CD4-positive, alpha-beta T cell treated with Interleukin-15 for 4 hours (primary cell): ENCODE measurements around the gene SLC9A2.

Experiments
- DNase-seq: peaks from one replicate; pipeline ENCODE4 v3.0.0-alpha.2; 2020; ENCODE audit warnings: low spot score

Gene SLC9A2

DNA sequence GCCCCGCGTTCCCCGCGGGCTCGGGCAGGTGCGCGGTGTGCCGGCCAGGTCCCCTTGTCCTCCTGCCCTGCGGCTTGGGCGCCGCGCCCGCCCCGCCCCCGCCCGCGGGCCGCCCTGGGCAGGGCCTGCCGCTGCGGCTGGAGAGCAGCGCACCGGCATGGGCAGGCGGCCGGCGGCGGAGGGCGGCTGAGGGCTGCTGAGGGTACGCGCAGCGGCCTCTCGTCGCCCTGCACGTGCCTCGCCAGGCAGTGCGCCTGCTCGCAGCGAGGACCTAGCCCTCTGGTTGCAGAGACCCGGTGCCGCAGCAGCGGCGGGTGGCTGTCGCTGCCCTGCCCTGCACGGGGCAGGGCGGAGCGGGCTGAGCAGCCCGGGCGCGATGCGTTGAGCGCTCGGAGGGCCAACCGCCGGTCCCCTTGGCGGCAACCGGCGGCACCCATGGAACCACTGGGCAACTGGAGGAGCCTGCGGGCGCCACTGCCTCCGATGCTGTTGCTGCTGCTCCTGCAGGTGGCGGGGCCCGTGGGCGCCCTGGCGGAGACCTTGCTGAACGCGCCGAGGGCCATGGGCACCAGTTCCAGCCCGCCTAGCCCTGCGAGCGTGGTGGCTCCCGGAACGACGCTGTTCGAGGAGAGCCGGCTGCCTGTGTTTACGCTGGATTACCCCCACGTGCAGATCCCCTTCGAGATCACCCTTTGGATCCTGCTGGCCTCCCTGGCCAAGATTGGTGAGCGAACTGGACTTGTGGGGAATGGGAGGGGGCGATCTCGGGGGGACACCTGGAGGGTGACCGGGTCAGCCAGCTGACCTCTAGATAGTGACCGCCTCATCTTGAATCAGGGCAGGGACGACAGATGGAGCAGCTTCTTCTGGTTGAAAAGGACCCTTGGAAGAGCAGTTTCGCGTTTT is at the start of gene SLC9A2:
Gene SLC9A2 (plus strand): TSS at position 140 of the 906 bp plus-strand sequence. CDS start 296 bp downstream, at position 436.
- no peak for DNase-seq

DNA sequence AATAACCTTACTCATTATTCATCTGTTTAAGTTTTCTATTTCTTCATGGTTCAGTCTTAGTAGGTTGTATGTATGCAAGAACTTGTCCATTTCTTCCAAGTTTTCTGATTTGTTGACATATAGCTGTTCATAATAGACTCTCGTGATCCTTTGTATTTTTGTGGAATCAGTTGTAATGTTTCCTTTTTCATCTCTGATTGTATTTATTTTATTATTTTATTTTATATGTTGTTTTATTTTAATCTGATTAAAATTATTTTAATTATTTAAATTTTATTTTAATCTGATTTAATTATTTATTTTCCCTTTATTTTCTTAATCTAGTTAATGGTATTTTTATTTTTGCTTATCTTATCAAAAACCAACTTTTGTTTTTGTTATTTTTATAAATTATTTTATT is 43.5 kb upstream of the SLC9A2 start:
- DNase-seq, result no peak

GRCh38 chr2:102578376-102578775 is 41.0 kb upstream of the SLC9A2 start:
- no peak for DNase-seq

GRCh38 chr2:102581911-102582310 is 37.4 kb upstream of the SLC9A2 start:
- DNase-seq, result no peak

- DNase-seq, result no peak
Measured at GRCh38 chr2:102582845-102583244, 36.5 kb upstream of the SLC9A2 start.

GRCh38 chr2:102585847-102586404 is 33.4 kb upstream of the SLC9A2 start:
- no peak for DNase-seq

GRCh38 chr2:102588213-102588939 is 31.0 kb upstream of the SLC9A2 start:
- DNase-seq, result no peak

- no peak for DNase-seq
Measured at GRCh38 chr2:102589444-102589843, 29.9 kb upstream of the SLC9A2 start.

- DNase-seq, result no peak
Measured at GRCh38 chr2:102591491-102592045, 27.8 kb upstream of the SLC9A2 start.

GRCh38 chr2:102592601-102593000 is 26.8 kb upstream of the SLC9A2 start:
- DNase-seq, result no peak

DNA sequence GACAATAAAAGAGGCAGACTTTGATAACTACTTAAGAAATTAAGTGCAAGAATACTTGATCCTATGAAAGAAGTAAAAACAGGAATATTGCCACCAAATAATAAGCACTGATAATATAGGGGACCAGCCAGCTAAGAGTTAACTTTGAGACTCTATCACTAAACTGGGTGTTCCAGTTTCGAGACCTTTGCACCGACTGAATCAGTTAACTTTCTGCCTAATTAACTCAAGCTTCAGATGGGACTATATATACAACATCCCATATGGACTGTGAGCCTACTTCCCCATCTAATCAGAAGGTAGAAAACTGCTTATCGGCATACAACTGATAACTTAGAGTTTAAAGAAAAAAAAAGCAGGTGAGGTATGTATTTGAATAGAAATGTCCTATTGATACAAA is 25.8 kb upstream of the SLC9A2 start:
- DNase-seq, result no peak

DNA sequence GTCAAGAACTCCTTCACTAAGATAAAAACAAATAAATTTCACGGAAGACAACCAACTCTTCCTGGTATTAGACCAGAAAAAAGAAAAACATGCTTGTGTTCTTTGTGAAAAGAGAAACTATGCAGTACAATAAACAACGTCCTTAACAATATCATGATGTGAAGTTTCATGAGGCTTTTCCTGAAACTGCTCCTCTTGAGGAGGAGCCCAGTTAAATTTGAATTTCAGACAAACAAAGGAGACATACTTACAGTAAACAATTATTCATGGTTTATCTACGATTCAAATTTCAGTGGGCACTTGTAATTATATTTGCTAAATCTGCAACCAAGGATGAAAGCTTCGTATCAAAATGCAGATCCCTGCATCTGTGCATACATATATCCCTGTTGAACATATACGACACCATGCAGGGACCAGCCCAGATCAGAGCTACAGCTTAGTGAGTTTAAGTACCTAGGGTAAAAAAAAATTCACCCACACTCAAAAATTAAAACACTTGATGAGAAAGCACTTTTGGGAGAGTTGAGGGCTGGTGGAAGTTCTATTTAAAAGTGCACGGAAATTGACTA is 24.8 kb upstream of the SLC9A2 start:
- DNase-seq, result no peak

- DNase-seq, result no peak
Measured at GRCh38 chr2:102597788-102598187, 21.6 kb upstream of the SLC9A2 start.

GRCh38 chr2:102599486-102599885 is 19.9 kb upstream of the SLC9A2 start:
- DNase-seq, result no peak

DNA sequence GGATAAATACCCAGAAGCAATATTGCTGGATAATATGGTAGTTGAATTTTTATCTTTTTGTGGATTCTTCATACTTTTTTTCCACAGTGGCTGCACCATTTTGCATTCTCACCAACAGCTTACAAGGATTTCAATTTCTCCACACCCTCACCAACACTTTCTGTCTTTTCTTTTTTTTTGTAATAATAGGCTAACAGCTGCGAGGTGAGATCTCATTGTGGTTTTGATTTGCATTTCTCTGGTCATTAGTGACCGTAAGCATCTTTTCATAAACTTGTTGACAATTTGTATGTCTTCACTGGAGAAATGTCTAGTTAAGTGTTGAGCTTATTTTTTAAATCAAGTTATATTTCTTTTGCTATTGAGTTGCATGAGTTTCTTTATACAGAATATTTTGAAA is 17.6 kb upstream of the SLC9A2 start:
- no peak for DNase-seq

DNA sequence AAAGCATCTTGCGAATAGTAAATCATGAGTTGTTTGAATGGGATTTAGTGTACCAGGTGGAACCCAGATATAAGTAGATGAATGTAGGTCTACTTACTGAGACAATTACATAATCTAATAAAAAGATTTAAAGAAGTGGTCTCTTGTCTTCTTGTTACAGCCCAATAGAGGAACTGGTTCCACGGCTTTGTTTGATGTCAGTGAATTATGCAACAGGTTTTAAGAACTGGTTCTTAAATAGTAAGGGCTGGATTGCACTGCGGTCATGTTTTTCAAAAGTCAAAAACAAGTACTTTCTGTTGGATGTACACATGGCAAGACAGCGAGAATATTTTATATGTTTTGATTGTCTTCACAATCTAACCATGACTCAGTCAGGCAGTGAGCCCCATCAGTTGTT is 15.4 kb upstream of the SLC9A2 start:
- no peak for DNase-seq

DNA sequence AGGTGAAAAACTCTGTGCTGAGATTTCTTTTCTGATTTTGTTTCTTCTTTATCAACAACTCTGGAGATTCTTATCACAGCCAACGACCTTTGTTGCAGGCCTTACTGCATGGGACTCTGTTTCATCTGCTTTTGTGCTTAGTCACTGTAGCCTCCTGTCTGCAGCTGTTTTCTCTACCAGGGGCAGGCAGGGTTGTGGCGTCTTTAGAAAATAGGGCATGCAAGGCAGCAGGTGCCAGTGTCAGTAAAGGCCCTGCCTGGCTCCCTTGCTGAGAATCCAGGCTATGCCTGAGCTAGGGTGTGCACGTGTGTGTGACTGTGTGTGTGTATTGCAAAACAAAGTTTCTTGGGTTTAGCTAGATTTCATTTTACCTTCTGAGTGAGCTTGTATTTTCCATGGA is 14.6 kb upstream of the SLC9A2 start:
- DNase-seq, result no peak

DNA sequence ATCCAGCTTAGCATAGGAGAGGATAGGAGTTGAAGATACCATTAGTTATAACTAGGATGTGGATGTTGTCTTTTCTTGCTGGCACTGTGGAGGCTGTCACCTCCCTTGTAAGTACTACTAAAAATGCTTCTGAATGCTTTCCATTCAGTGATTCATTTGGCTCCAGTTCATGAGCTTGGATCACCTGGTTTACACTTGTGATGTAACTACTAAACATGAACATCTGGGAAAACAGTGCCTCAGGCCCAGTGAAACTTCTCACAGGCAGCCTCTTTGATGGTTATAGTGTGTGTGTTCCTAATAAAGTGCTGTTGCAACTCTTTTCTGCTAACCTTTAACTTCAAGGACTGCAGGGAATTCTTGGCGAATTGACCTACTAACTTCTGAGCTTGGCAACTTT is 13.0 kb upstream of the SLC9A2 start:
- DNase-seq, result no peak

- DNase-seq, result peak; percentile 14
Measured at GRCh38 chr2:102615620-102616436, 3.5 kb upstream of the SLC9A2 start.

DNA sequence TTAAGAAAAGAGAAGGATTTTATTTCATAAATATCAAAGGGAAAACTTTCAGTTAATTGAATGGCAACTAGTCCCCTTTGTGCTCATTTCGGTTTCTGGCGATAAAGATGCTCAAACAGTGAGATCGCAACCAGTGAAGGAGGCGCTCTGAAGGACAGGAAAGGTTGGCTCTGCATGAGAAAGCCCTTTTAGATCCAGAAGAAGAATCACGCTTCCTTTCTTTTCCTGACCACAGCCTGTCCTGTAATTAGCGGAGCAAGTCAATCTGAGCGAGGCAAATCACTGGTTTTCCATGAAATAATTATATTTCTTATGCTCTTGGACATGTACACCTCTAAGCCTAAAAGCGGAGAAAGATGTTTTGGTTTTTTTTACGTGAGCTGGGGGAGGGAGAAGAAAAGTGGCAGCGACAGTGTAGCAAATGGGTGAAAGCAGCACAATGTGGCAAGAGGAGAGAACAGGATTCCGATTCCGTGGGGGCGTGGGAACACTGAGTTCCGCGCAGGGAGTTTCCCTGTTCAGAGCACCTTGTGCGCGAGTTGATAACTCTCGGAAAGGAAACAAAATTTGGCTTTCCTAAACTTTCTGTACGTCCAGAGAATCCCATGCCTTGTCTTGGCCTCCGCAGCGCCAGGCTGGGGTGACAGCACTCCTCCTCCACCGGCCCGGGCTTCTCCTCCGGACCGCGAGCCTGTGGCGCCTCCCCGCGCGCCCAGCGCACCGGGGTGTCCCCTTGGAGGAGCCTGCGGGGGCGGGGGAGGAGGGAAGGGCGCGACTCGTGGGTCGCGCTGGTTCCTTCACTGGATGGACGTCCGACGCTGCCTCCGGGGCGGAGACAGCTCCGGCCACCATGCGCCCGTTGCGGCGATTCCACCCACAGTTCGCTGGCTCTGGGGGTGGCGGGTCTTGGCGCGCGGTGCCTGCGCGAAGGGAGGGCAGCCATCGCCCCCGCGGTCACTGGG is 620 bp upstream of the SLC9A2 start:
- no peak for DNase-seq
